Bronchial epithelial cell (primary cell): ENCODE results near the gene OR1K1. TPM values are rescaled to one million over a fixed set of nuclear protein-coding genes. Genes with fewer than 3 reads are reported as not detected.

ENCODE experiments used
- DNase-seq: peaks from one replicate; pipeline ENCODE4 v3.0.0-alpha.2; 2010; ENCODE audit warnings: low read depth
- FAIRE-seq: peaks from 2 replicates; lab custom pipeline; 2011; peaks lifted over from hg19 to GRCh38; lab: Jason Lieb, UNC
- H3K27me3 ChIP-seq: 2 replicates; pipeline ENCODE4 v1.5.1; 2011; ENCODE audit warnings: low read length; ENCODE audit not compliant: control insufficient read depth, insufficient read depth
- H3K36me3 ChIP-seq: 2 replicates; pipeline ENCODE4 v1.5.1; 2011; ENCODE audit warnings: low read length; ENCODE audit not compliant: control insufficient read depth, insufficient read depth
- H3K4me3 ChIP-seq: 2 replicates; pipeline ENCODE4 v1.5.1; 2011; ENCODE audit warnings: mild to moderate bottlenecking, low read depth, low read length, control low read depth
- CTCF ChIP-seq: IDR thresholded peaks from 2 replicates; pipeline ENCODE4 v1.5.1; 2011; ENCODE audit warnings: mild to moderate bottlenecking, moderate library complexity, low read length, control low read depth, inconsistent platforms; ENCODE audit not compliant: insufficient read depth, severe bottlenecking
- total RNA-seq: library from RNA; depleted of rRNA; stranded (reverse); fragments of >200 nt; gene quantifications from 2 replicates; pipeline ENCODE4 v1.2.1, GENCODE V29; 2014

OR1K1 gene
- total RNA-seq, 1 donor from 2014 or later: not detected

- H3K36me3 ChIP-seq: peaks cover 2% of the 10 kb centered on the region
- FAIRE-seq: no peak
- DNase-seq: no peak
- no peak for TF ChIP-seq CTCF
- H3K27me3 ChIP-seq: no peaks in the 10 kb centered on the region
- H3K4me3 ChIP-seq: no peak overlapping the region
Observed at GRCh38 chr9:122816163-122816867, 16.4 kb downstream of the OR1K1 start.

DNA sequence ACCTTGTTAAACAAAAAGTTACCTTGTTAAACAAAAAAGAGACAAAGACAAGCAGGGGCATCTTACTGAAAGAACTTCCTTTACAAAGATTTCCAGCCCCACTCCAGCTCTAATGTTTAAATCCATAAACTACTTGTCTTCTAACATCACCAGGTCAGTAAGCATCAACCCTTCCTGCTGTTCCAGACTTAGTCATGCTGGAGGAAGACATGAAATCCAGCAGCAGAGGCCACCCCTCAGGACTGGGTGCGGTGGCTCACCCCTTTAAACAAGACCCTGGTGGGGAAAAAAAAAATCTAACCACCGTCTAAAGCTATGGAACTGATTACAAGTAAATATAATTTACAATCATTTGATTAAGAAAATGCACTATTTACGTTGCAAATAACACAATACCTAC lies 19.4 kb downstream of the OR1K1 start:
- TF ChIP-seq CTCF: no peak
- H3K27me3 ChIP-seq: no peaks in the 10 kb centered on the region
- DNase-seq (no peak), FAIRE-seq (no peak)
- no peak overlapping the region for H3K4me3 ChIP-seq
- H3K36me3 ChIP-seq: peaks cover 11% of the 10 kb centered on the region

DNA sequence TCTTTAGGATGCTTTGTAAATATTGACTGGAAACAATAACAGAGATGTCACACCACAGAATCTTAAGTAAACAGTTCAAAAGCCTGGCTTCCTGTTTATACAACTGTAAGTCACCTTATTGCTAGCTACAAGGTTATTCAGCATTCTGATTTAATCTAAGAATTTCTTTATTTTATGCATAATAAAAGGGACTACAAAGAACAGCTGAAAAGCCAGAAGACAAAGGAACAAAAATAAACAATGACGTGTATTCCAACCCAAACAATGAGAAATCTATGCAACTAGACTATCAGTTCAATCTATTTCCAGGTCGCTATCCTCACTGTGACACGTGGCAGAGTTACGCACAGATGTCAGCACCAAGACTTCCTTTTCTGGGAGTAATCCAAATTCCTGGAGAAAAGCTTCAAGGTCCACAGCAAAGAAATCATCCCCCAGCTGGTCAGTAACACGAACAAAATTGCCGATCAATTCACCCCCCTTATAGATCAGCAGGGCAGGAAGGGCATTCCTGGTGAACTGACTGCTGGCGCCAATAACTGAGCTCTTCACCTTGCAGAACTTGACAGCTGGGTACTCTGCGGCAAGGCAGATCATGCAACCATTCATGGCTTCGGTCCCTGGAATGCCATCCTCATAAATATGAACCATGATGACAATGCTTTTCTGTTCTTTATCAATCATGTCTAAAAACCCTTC lies 20.0 kb downstream of the OR1K1 start:
- DNase-seq (no peak), FAIRE-seq (no peak)
- Histone ChIP-seq H3K36me3 (peaks cover 11% of the 10 kb centered on the region), H3K27me3 (no peaks in the 10 kb centered on the region), H3K4me3 (no peak overlapping the region)
- no peak for TF ChIP-seq CTCF

GRCh38 chr9:122820490-122820845 lies 20.5 kb downstream of the OR1K1 start:
- TF ChIP-seq CTCF: no peak
- no peak overlapping the region for H3K4me3 ChIP-seq
- peaks cover 11% of the 10 kb centered on the region for H3K36me3 ChIP-seq
- H3K27me3 ChIP-seq: no peaks in the 10 kb centered on the region
- DNase-seq: no peak
- no peak for FAIRE-seq

DNA sequence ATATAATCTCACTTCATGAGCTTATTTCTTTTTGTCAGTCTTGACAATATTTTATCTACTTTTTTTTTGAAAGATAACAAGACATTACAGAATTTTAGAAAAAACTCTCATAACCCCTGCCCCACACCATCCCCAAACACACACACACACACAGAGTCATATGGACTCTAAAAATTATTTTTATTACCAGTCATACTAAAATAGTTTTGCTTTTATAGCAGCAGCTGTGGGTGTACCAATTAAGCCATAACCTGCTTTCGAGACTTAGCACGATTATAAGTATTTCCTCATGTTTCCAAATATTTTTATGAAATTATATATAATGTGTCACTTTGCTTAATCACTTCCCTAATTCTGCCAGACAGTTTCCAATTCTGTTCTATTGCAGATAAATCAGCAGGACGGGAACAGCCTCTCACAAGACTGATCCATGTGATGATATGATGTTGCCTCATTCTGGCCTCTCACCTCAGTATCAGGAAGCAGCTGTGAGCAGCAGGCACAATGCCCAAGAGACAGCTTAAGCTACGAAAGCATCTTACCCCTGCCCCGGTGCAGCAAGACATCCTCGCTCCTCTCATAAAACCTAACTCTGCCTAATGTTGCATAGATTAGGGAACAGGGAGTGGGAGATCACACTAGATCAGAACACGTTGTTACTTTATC lies 21.5 kb downstream of the OR1K1 start:
- DNase-seq: no peak
- no peak for FAIRE-seq
- peaks cover 13% of the 10 kb centered on the region for H3K36me3 ChIP-seq

More for the DNA sequence above, 21.5 kb downstream of the OR1K1 start:
- Histone ChIP-seq H3K27me3 (no peaks in the 10 kb centered on the region), H3K4me3 (no peak overlapping the region)
- no peak for TF ChIP-seq CTCF
